ENCODE measurements around the gene C1QL4.
A peak's percentile ranks its signal among the peaks of the same experiment; 100 is the strongest.
"Not testable (repeated sequence)": the region's sequence is repeated elsewhere in the genome, so short reads cannot be mapped to it uniquely, and the experiment has no call there.

C1QL4 gene

DNA sequence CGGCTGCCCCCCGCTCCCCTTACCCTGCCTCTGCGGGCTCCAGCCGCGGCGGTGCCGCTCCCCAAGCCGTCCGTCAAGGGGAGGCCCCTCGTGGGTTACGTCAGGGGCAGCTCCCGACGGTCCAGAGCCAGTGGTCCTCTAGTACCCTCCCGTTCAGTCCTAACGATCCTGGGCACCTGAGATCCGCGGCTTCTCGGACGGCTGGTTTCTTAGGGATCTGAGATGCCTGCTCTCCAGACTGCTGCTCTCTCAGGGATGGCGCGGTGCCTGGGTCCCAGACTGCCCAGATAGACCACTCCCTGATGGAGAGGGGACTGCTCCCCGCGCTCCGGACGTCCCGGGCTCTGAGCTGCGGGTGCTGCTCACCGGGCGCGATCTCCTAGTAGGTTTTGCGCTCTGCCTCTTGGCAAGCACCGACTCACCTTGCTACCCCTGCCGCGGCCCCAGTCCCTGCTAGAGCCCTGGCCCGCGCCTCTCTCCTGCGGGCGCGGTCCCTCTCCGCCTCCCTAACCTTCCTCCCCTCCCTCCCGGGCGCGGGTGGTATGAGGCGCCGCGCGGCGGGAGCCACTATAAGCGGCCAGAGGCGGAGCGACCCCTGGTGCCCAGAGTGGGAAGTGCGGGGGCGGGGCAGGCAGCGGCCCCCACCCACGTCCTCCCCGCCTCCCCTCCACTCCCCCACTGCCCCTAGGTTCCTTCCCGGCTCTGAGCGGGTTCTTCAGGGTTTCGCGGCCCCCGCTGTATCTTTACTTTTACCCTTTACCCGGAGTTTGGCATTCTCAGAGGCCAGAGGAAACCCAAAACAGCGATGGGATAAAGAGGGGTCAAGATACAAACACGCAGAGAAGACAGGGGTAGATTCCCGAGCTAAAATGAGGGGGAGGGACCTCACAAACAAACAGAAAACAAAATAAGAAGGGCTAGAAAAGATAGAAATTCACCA, at the start of gene C1QL4:
C1QL4 (minus strand) TSS at position 544 of the 940 bp plus-strand sequence. CDS start 711 bp downstream, outside the sequence.
- peak; percentile 92 to 93 for DNase-seq

DNA sequence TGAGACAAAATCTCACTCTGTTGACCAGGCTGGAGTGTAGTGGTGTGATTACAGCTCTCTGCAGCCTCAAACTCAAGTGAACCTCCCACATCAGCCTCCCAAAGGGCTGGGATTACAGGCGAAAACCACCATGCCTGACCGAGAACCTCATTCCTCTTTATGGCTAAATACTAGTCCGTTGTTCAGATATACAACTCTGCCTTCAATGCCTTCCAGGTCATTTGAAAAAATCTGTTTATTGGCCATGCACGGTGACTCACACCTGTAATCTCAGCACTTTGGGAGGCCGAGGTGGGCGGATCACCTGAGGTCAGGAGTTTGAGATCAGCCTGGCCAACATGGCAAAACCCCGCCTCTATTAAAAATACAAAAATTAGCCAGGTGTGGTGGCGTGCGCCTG, 43.2 kb upstream of the C1QL4 start:
- not testable (repeated sequence) for DNase-seq

DNA sequence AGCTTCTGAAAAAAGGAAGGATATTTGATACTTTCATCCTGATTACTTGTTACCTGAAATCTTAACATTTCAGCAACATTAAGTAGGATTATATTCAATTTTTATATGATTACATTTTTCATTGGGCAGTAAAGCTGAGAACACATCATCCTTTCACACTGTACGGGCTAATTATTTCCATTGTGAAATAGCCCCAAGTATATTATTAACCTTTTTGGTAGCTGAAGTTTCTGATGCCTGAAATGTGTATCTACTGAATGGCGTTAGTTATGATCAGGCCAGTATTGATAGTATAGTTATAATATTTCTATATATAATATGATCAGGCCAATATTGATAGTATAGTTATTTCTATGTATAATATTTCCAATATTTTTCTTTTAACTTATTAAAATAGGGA, 40.4 kb upstream of the C1QL4 start:
- DNase-seq: no peak

DNA sequence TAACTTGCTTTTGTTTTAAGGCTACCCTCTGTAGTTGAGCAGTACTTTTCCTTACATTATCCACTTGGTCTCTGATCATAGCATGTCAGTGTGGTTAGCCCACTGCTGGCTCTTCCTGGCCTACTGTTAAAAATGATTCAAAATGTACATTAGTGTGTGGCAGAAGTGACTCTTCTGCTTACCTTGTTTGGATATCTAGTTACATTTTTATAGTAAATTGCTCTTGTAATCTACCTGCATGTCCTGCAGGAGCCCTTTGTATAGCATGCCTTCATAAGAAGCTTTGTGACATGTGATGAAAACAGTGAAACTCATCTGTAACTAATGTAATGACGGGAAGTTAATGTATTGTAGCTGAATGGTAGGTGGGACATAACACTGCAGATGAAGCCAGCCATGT, 38.4 kb upstream of the C1QL4 start:
- DNase-seq: no peak

DNA sequence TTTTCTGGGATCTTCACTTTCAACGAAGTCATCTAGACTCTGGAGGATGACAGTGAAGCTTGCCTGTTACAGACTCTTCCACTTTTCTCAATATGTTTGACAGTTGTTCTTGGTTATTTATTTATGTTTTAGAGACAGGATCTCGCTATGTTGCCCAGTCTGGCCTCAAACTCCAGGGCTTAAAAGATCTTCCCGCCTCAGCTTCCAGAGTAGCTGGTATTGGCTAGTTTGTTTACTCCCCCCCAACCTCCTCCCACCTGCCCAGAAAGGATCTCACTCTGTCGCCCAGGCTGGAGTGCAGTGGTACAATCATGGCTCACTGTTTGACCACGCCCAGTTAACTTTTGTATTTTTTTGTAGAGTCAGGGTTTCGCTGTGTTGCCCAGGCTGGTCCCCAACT, 33.6 kb upstream of the C1QL4 start:
- DNase-seq: no peak

DNA sequence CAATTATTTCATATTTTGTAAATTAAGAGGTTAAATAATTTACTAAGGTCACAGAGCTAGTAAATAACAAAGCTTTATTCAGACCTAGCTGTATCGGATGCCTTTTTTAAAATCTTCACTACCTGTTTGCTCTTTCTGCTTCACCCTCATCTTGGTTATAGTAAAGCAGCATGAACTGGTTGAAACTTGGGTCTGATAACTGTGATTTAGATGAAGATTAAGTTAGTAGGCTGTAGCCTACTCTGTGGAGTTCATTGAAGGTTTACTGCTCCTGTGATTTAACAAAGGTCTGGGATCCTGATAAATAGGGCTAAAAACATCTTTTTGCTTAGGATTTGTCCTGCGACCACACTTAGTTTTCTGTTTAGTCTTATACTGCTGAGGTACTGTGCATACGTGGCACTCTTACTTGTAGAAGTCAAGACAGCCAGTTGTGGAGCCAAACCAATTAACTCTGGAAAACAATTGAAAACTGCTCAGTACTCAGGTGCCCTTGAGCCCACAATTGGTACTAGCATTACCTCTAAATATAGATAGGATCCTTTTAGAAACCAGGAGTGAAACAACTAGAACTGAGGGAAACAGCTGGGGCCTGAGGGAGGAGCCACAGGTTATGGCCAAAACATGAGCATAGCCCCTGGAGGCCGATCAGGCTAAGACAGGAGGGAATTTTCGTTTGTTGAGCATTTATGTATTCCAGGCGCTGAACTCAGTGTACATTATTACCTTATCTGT, 32.6 kb upstream of the C1QL4 start:
- peak; percentile 26 to 33 for DNase-seq

DNA sequence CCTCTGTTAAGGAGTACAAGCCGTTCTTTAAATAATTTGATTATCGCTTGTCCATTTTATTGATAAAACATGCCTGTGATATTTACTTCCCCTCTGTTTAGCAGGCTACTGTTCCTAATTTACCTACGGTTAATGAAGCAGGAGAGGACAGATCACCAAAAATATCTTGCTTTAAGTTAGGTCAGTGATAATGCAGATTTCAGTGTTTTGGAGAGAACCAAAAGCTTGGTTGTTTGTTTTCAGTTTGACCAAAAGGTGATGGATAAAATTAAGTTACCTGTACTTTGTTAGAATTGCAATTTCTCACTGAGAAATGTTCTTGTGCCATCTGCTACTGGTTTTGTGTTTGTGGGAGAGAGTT, 31.2 kb upstream of the C1QL4 start:
- DNase-seq: no peak

DNA sequence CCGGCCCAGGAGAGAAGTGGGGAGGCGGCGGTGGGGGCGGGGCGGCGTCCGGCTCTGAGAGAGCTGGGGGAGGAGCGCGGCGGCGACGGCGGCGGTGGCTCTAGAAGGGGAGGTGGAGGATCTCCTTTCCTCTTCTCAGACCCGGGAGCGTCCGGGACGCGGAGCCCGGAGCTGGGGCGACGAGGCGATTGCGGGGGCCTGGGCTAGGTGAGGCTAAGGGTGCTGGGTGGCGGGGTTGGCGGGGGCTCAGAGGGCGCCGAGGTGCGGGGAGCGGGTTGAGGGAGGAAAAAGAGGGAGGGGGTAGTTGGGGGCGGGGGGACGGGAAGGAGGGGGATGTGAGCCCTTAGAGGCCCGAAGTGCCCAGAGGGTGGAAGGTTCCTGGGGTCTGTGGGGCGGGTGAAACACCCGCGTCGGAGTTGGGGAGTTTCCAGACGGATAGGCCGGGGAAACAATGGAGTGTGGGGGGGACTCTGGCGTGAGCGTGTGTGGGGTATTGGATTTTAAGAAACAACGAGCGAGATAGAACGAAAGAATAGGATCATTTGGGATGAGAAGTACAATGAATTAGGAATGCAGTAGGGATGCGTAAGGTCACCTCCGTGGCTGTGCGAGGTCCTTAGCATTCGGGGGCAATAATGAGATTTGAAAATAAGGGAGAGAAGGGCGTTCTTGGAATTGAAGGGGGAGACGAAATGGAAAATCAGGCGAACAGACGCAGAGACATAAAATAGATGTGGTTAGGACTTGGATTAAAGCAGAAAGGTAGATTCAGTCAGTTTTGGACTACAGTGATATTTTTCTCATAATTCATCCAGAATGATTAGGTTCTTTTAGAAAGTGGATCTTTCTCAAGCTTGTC, 30.6 kb upstream of the C1QL4 start, which contains the start of gene SPATS2:
SPATS2 (plus strand) TSS at position 82 of the 859 bp plus-strand sequence. CDS start 93,551 bp downstream, outside the sequence.
- no peak for DNase-seq

DNA sequence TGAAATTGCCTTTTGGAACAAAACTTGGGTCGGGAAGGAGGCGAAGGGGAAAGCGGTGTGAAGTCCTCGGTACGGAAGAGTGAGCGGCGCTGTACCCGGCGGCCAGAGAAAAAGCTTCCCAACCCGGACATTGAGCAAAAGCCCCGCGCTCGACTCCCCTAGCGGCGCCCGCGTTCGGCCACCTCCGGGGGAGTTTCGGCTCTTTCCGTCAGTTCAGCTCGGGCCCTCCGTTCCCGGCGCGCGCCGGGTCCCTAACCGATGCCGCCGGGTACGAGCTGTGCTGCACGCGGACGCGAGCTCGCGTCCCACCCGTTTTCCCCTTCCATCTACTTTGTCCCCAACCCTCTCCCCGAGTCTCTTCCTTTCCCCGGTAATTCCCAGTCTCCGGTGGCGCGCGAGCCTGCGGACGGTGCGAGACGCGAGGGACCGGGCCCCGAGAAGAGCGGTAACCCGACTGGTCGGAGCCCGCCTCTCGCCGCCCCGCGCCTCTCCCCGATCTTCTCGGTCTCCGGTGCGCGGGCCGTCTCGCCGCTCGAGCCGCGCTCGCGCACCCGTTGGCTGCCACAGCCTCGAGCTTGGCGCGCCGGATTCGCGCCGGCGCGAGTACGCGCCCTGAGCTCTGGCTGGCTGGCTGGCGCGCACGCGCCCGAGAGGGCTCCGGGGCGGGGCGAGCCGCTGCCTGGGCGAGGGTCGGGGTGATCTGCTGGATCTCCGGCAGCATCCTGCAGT, 29.8 kb upstream of the C1QL4 start:
- peak; percentile 86 to 95 for DNase-seq

DNA sequence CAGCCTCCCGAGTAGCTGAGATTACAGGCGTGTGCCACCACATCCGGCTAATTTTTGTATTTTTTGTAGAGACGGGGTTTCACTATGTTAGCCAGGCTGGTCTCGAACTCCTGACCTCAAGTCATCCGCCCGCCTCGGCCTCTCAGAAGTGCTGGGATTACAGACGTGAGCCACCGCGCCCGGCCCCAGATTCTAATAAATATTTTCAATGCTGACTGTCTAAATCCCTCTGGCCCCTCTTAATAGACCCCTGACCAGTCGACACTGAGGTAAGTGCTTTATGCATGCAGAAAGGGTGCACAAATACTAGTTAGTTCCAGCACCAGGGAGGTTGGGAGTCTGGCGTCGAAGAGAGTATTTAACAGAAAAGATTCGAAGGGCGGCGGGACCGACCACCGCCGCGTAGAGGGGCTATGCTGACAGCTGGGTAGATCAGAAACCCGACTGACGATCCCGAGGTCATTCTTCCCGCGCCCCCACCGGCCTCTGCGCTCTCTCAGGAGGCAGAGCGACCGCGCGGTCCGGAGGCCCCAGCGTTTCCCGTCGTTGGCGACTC, 29.2 kb upstream of the C1QL4 start:
- peak in 1 of 2 donors; percentile 31 for DNase-seq

DNA sequence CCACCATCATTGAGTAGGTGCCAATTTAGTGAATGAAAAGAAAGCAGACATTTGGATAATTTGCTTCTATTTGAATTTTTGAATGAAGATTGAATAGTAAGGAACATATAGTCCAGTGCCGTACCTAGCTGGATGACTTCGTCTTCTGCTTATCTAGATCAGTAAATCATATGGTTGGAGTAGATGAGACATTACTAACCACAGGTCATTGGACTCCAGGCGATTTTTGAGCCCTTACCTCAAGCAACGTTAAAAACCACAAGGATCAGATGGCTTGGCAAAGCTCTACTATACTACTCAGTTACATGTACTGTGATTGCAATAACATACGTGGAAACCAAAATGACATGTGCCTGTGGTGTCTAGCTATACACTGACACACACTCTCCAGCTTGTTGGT, 28.6 kb upstream of the C1QL4 start:
- DNase-seq: no peak

DNA sequence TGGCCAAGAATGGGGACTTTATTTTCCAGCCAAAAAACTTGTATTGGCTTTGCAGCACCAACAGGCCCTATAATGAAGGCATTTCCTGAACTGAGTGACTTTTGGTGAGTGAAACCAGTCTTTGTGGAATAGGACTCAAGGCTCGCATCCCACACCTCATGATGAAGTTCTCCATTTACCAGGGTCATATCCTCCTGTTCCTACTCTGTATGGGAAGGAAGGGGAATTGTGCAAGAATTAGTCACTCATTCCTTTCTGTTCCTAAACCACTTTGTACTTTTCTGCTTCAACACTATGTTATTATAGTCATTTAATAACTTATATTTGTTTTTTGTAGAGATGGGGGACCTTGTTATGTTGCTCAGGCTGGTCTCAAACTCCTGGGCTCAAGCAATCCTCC, 28.0 kb upstream of the C1QL4 start:
- DNase-seq: no peak

DNA sequence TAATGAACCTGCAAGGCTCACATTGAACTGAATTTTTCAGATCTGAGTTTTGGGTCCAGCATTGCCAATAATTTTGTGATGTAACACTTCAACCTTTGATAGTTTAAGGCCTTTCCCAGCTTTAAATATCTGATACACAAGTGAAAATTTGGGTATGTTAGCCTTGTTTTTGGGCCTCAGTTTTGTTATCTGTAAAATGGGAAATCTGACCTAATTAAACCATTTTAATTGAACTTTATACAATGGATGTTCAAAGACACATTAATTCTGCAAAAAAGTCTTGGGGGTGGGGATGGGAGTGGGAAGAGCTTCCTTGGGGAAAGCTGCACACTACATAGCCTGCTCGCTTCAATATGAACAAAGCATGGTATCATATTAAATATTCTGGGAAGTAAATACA, 25.1 kb upstream of the C1QL4 start:
- no peak for DNase-seq

DNA sequence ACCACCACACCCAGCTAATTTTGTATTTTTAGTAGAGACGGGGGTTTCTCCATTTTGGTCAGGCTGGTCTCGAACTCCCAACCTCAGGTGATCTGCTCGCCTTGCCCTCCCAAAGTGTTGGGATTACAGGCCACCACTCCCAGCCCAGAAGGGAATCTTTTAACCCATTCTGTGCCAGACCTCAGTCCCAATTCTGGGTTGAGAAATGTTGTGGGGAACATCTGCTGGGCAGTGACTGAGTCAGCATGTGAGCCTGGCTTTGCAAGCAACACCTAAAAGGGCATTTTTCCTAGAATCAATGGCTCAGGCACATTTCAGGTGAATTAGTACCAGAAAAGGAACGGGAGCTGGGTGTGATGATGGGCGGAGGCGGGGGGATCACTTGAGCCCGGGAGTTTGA, 22.7 kb upstream of the C1QL4 start:
- no peak for DNase-seq

DNA sequence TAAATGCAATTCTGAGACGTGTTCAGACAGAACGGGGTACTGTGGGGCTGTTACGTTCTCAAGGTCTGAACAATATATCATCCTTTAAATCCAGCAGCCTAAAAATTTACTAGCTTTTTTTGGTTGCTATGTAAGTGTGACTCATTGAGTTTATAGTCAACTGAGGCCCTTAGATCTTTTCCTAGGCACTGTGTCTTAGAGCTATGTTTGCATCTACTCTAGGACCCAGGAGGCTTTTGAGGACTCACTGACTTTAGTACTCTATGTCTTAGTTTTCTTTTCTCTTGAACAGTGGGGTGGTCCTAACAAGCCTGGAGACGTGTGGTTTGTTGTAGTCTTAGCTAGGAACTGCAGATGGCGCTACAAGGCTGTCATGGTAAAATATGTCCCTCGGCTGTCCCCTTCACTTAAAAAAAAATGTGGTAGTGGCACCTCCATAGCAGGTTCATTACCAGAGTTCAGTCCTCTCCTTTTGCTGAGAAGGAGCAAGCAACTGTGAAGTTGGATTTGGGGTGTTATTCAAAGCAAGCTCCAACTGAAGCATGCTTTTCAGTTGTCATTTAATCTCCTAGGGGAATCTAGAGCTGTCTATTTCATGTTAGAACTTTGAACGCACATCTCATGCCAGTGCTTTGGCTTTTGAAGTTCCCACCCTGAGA, 21.6 kb upstream of the C1QL4 start:
- peak in 1 of 2 donors; percentile 51 for DNase-seq

DNA sequence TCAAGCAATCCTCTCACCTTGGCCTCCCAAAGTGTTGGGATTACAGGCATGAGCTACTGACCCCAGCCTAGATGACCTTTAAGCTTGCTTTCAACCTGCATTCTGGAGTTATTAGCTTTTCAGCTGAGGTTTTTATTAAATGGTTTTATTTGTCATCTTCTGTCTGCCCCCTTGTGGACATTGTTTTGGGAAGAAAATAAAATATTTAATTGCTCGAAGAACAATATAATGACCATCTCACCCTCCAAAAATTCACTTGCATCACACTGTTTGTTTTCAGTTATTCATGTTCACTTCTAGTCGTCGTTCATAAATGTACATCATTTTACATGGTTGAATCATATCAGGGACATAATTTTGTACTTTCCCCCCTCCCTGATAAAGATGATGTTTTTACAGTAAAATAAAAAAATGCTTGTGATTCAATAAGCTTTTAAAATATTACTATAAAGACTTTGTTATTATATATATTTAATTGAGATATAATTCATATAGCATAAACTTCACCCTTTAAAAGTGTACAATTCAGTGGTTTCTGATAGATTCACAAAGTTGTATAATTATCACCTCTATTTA, 20.2 kb upstream of the C1QL4 start:
- DNase-seq: no peak

DNA sequence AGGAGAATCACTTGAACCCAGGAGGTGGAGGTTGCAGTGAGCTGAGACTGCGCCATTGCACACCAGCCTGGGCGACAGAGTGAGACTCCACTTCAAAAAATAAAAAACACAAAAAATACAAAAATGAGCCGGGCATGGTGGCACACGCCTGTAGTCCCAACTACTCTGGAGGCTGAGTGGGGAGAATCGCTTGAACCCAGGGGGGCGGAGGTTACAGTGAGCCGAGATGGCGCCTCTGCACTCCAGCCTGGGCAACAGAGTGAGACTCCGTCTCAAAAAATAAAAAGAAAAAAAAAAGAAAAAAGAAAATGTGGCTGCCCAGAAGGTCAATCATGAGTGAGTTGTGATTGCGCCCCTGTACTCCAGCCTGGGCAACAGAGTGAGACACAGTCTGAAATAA, 18.9 kb upstream of the C1QL4 start:
- no peak for DNase-seq

DNA sequence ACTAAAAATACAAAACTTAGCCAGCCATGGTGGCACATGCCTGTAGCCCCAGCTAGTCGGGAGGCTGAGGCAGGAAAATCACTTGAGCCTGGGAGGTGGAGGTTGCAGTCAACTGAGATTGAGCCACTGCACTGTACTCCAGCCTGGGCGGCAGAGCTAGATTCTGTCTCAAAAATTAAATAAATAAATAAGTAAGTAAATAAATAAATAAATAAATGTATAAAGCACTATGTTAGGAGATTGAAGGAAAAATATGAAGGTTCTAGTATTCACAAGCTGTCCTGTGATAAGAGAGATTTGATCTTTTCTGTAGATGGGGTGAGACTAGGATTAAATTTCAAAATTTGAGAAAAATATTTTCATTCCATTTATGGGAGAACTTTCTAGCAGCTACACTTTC, 15.4 kb upstream of the C1QL4 start:
- DNase-seq: no peak

DNA sequence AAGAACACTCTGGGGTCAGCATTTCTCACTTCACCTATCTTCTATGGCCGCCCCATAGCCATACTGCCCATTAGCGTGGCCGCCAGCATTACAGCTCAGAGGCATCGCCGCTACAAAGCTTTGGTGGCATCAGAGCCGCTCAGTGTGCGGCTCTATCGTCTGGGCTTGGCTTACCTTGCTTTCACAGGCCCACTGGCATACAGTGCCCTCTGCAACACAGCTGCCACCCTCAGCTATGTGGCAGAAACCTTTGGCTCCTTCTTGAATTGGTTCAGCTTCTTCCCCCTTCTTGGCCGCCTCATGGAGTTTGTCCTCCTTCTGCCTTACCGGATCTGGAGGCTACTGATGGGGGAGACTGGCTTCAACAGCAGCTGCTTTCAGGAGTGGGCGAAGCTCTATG, 12.3 kb upstream of the C1QL4 start:
- DNase-seq: no peak

DNA sequence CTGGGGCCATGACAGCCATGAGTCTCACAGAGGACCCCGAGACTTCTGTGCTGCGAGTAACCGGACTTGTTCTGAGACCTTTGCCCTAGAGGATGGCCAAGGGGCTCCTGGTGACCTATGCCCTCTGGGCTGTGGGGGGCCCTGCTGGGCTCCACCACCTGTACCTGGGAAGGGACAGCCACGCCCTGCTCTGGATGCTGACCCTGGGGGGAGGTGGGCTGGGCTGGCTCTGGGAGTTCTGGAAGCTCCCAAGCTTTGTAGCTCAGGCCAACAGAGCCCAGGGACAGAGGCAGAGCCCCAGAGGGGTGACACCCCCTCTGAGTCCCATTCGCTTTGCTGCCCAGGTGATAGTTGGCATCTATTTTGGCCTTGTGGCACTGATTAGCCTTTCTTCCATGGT, 11.8 kb upstream of the C1QL4 start:
- DNase-seq: no peak

All from stimulated activated CD4-positive, alpha-beta T cell treated with anti-CD3 and anti-CD28 coated beads, Interleukin-2, amount 100 ng/mL, for 24 hours (primary cell).